ENCODE results near the gene DYRK2.
"Not testable (repeated sequence)": the region's sequence is repeated elsewhere in the genome, so short reads cannot be mapped to it uniquely, and the experiment has no call there.

Gene DYRK2

GRCh38 chr12:67672507-67672906, 24.0 kb downstream of the DYRK2 start:
- DNase-seq, result not testable (repeated sequence)

GRCh38 chr12:67673509-67673908, 25.0 kb downstream of the DYRK2 start:
- not testable (repeated sequence) for DNase-seq

- DNase-seq, result no peak
Measured at GRCh38 chr12:67674417-67674816, 25.9 kb downstream of the DYRK2 start.

- no peak for DNase-seq
Measured at GRCh38 chr12:67676624-67677023, 28.1 kb downstream of the DYRK2 start.

GRCh38 chr12:67677166-67677565, 28.6 kb downstream of the DYRK2 start:
- no peak for DNase-seq

GRCh38 chr12:67681105-67681778, 32.7 kb downstream of the DYRK2 start:
- no peak for DNase-seq

GRCh38 chr12:67681941-67682620, 33.5 kb downstream of the DYRK2 start:
- no peak for DNase-seq

GRCh38 chr12:67689385-67689784, 40.8 kb downstream of the DYRK2 start:
- DNase-seq, result no peak

- DNase-seq, result no peak
Measured at GRCh38 chr12:67690656-67691055, 42.1 kb downstream of the DYRK2 start.

- DNase-seq, result no peak
Measured at GRCh38 chr12:67691220-67691619, 42.7 kb downstream of the DYRK2 start.

- no peak for DNase-seq
Measured at GRCh38 chr12:67692135-67692534, 43.6 kb downstream of the DYRK2 start.

GRCh38 chr12:67692966-67693365, 44.4 kb downstream of the DYRK2 start:
- no peak for DNase-seq

GRCh38 chr12:67693894-67694293, 45.3 kb downstream of the DYRK2 start:
- no peak for DNase-seq

- DNase-seq, result no peak
Measured at GRCh38 chr12:67694306-67694900, 45.9 kb downstream of the DYRK2 start.

- no peak for DNase-seq
Measured at GRCh38 chr12:67695974-67696373, 47.4 kb downstream of the DYRK2 start.

- peak; percentile 6 for DNase-seq
Measured at GRCh38 chr12:67697443-67697842, 48.9 kb downstream of the DYRK2 start.

GRCh38 chr12:67697967-67698366, 49.4 kb downstream of the DYRK2 start:
- DNase-seq, result no peak

- peak; percentile 75 for DNase-seq
Measured at GRCh38 chr12:67698672-67699581, 50.4 kb downstream of the DYRK2 start.

GRCh38 chr12:67701121-67701520, 52.6 kb downstream of the DYRK2 start:
- DNase-seq, result no peak

GRCh38 chr12:67702136-67702535, 53.6 kb downstream of the DYRK2 start:
- no peak for DNase-seq

GRCh38 chr12:67704071-67704470, 55.5 kb downstream of the DYRK2 start:
- DNase-seq, result no peak

GRCh38 chr12:67705394-67706370, 57.1 kb downstream of the DYRK2 start:
- no peak for DNase-seq
